Large intestine (tissue), 3 donors: Measurements from ENCODE around the gene AKAP3. TPM values are rescaled to one million over a fixed set of nuclear protein-coding genes. Genes with fewer than 3 reads are reported as not detected.

ENCODE experiments used
- DNase-seq, 2 donors: peaks; one replicate each; pipeline versions ENCODE4 v3.0.0 to v3.0.0-alpha.2; 2013
- H3K27ac ChIP-seq: one replicate; pipeline ENCODE4 v1.5.1; 2013; ENCODE audit warnings: low read length
- H3K27me3 ChIP-seq: 2 replicates; pipeline ENCODE4 v1.6.1; 2013; ENCODE audit warnings: low read length; ENCODE audit not compliant: control insufficient read depth, insufficient read depth
- H3K36me3 ChIP-seq: 2 replicates; pipeline ENCODE4 v1.6.1; 2013; ENCODE audit warnings: low read length; ENCODE audit not compliant: control insufficient read depth, insufficient read depth
- H3K4me1 ChIP-seq: one replicate; pipeline ENCODE4 v1.6.1; 2013; ENCODE audit warnings: low read length; ENCODE audit not compliant: control insufficient read depth, insufficient read depth
- H3K4me3 ChIP-seq: one replicate; pipeline ENCODE4 v1.5.1; 2013; ENCODE audit warnings: low read length
- H3K9me3 ChIP-seq: one replicate; pipeline ENCODE4 v1.6.1; 2013; ENCODE audit warnings: mild to moderate bottlenecking, low read depth, low read length, moderate library complexity; ENCODE audit not compliant: control insufficient read depth
- WGBS: methylation state at CpG from one replicate; pipeline ENCODE4 v1.1.5; 2013; ENCODE audit warnings: low lambda C conversion rate; ENCODE audit not compliant: insufficient coverage; 5-methylcytosine and 5-hydroxymethylcytosine counted together
- polyA plus RNA-seq: library from polyadenylated mRNA; unstranded; fragments of 120-200 nt; gene quantifications from one replicate; pipeline ENCODE4 v1.2.1, GENCODE V29; 2013

The AKAP3 gene
- polyA plus RNA-seq, 1 donor, result 2.4 TPM

GRCh38 chr12:4604684-4605193 is 44.1 kb downstream of the AKAP3 start:
- DNase-seq, result peak; percentile 78 to 89
- Histone ChIP-seq H3K4me3 (peak overlapping the region; percentile 73), H3K4me1 (peaks cover 6% of the 10 kb centered on the region), H3K36me3 (peaks cover 5% of the 10 kb centered on the region), H3K27ac (peak overlapping the region; percentile 14), H3K27me3 (peaks cover 5% of the 10 kb centered on the region), H3K9me3 (no peaks in the 10 kb centered on the region)
- no CpG with 5 or more reads among the region's 25 CpGs for WGBS

- peaks cover 6% of the 10 kb centered on the region for H3K4me1 ChIP-seq
- H3K36me3 ChIP-seq, result peaks cover 5% of the 10 kb centered on the region
- no peak overlapping the region for H3K4me3 ChIP-seq
- H3K27me3 ChIP-seq, result peaks cover 5% of the 10 kb centered on the region
- H3K9me3 ChIP-seq, result no peaks in the 10 kb centered on the region
- WGBS, result no CpG with 5 or more reads among the region's 1 CpG
- no peak overlapping the region for H3K27ac ChIP-seq
- no peak for DNase-seq
These were observed 44.9 kb downstream of the AKAP3 start for GRCh38 chr12:4603946-4604345.

GRCh38 chr12:4603421-4603820 is 45.4 kb downstream of the AKAP3 start:
- peaks cover 5% of the 10 kb centered on the region for H3K36me3 ChIP-seq
- DNase-seq, result no peak
- H3K4me1 ChIP-seq, result peaks cover 6% of the 10 kb centered on the region
- H3K27ac ChIP-seq, result no peak overlapping the region
- no peaks in the 10 kb centered on the region for H3K9me3 ChIP-seq
- peaks cover 5% of the 10 kb centered on the region for H3K27me3 ChIP-seq
- 38% methylated on average over 1 of the region's 7 CpGs for WGBS
- no peak overlapping the region for H3K4me3 ChIP-seq

- Histone ChIP-seq H3K9me3 (no peaks in the 10 kb centered on the region), H3K27ac (no peak overlapping the region), H3K4me1 (no peaks in the 10 kb centered on the region), H3K4me3 (no peak overlapping the region), H3K36me3 (no peaks in the 10 kb centered on the region), H3K27me3 (no peaks in the 10 kb centered on the region)
- WGBS, result no CpG with 5 or more reads among the region's 6 CpGs
- no peak for DNase-seq
These were observed 53.0 kb downstream of the AKAP3 start for GRCh38 chr12:4595881-4596280.

- no peaks in the 10 kb centered on the region for H3K4me1 ChIP-seq
- no peak overlapping the region for H3K27ac ChIP-seq
- no peaks in the 10 kb centered on the region for H3K36me3 ChIP-seq
- no peaks in the 10 kb centered on the region for H3K27me3 ChIP-seq
- H3K9me3 ChIP-seq, result no peaks in the 10 kb centered on the region
- H3K4me3 ChIP-seq, result no peak overlapping the region
- no peak for DNase-seq
- WGBS, result 93% methylated on average over 3 of the region's 7 CpGs
These were observed 57.6 kb downstream of the AKAP3 start for GRCh38 chr12:4591180-4591687.

- Histone ChIP-seq H3K27ac (no peak overlapping the region), H3K4me1 (no peaks in the 10 kb centered on the region), H3K9me3 (no peaks in the 10 kb centered on the region), H3K27me3 (no peaks in the 10 kb centered on the region), H3K4me3 (no peak overlapping the region), H3K36me3 (no peaks in the 10 kb centered on the region)
- WGBS, result 80% methylated on average over 1 of the region's 2 CpGs
- DNase-seq, result no peak
These were observed 58.9 kb downstream of the AKAP3 start for GRCh38 chr12:4589941-4590340.

- WGBS, result no CpG with 5 or more reads among the region's 3 CpGs
- no peaks in the 10 kb centered on the region for H3K9me3 ChIP-seq
These were observed 59.9 kb downstream of the AKAP3 start for GRCh38 chr12:4588916-4589315.

GRCh38 chr12:4587108-4587507 is 61.7 kb downstream of the AKAP3 start:
- H3K4me1 ChIP-seq, result no peaks in the 10 kb centered on the region
- H3K27me3 ChIP-seq, result no peaks in the 10 kb centered on the region
- DNase-seq, result no peak
- no peaks in the 10 kb centered on the region for H3K36me3 ChIP-seq
- no peak overlapping the region for H3K27ac ChIP-seq
- WGBS, result 75% methylated on average over 2 of the region's 9 CpGs
- no peak overlapping the region for H3K4me3 ChIP-seq
- H3K9me3 ChIP-seq, result no peaks in the 10 kb centered on the region

More at GRCh38 chr12:4588916-4589315, 59.9 kb downstream of the AKAP3 start:
- Histone ChIP-seq H3K4me1 (no peaks in the 10 kb centered on the region), H3K27me3 (no peaks in the 10 kb centered on the region), H3K27ac (no peak overlapping the region), H3K4me3 (no peak overlapping the region), H3K36me3 (no peaks in the 10 kb centered on the region)
- DNase-seq, result no peak

GRCh38 chr12:4586500-4586899 is 62.4 kb downstream of the AKAP3 start:
- WGBS, result no CpG with 5 or more reads among the region's 5 CpGs

GRCh38 chr12:4584896-4585295 is 64.0 kb downstream of the AKAP3 start:
- WGBS, result 100% methylated on average over 3 of the region's 7 CpGs
- Histone ChIP-seq H3K9me3 (no peaks in the 10 kb centered on the region), H3K4me3 (no peak overlapping the region), H3K4me1 (no peaks in the 10 kb centered on the region), H3K36me3 (no peaks in the 10 kb centered on the region), H3K27me3 (peaks cover 3% of the 10 kb centered on the region), H3K27ac (no peak overlapping the region)
- DNase-seq, result no peak

More at GRCh38 chr12:4586500-4586899, 62.4 kb downstream of the AKAP3 start:
- Histone ChIP-seq H3K27ac (no peak overlapping the region), H3K27me3 (no peaks in the 10 kb centered on the region), H3K9me3 (no peaks in the 10 kb centered on the region), H3K36me3 (no peaks in the 10 kb centered on the region), H3K4me3 (no peak overlapping the region), H3K4me1 (no peaks in the 10 kb centered on the region)
- peak in 1 of 2 donors; percentile 48 for DNase-seq

- Histone ChIP-seq H3K27me3 (peaks cover 3% of the 10 kb centered on the region), H3K4me1 (no peaks in the 10 kb centered on the region), H3K36me3 (no peaks in the 10 kb centered on the region), H3K9me3 (no peaks in the 10 kb centered on the region), H3K27ac (no peak overlapping the region), H3K4me3 (no peak overlapping the region)
- no CpG with 5 or more reads among the region's 6 CpGs for WGBS
- no peak for DNase-seq
These were observed 64.6 kb downstream of the AKAP3 start for GRCh38 chr12:4584281-4584680.
